SK-N-DZ (cell line): Measurements from ENCODE around the gene NUTF2.
"Not testable (repeated sequence)": the region's sequence is repeated elsewhere in the genome, so short reads cannot be mapped to it uniquely, and the experiment has no call there.

Experiments
- DNase-seq: peaks from one replicate; pipeline ENCODE4 v3.0.0-alpha.2; 2015; ENCODE audit warnings: low spot score

NUTF2 gene

GRCh38 chr16:67862623-67863583 is 16.2 kb downstream of the NUTF2 start:
- no peak for DNase-seq

GRCh38 chr16:67864044-67864443 is 17.3 kb downstream of the NUTF2 start:
- not testable (repeated sequence) for DNase-seq

- DNase-seq: no peak
These were observed 17.9 kb downstream of the NUTF2 start for GRCh38 chr16:67864594-67864993.

- no peak for DNase-seq
These were observed 18.6 kb downstream of the NUTF2 start for GRCh38 chr16:67865318-67865717.

GRCh38 chr16:67868290-67868689 is 21.6 kb downstream of the NUTF2 start:
- DNase-seq: no peak

- no peak for DNase-seq
These were observed 22.9 kb downstream of the NUTF2 start for GRCh38 chr16:67869653-67870052.

- no peak for DNase-seq
These were observed 24.5 kb downstream of the NUTF2 start for GRCh38 chr16:67871256-67871655.

GRCh38 chr16:67872131-67872630 is 25.4 kb downstream of the NUTF2 start:
- no peak for DNase-seq

- peak; percentile 76 for DNase-seq
These were observed 26.1 kb downstream of the NUTF2 start, which contains the start of gene EDC4 for GRCh38 chr16:67872631-67873434. EDC4 (plus strand) TSS chr16:67873052; CDS start chr16:67873262, 210 bp downstream.

- no peak for DNase-seq
These were observed 27.0 kb downstream of the NUTF2 start for GRCh38 chr16:67873435-67874370.

GRCh38 chr16:67874372-67874771 is 27.6 kb downstream of the NUTF2 start:
- DNase-seq: no peak

GRCh38 chr16:67877064-67877463 is 30.3 kb downstream of the NUTF2 start:
- DNase-seq: no peak

GRCh38 chr16:67878232-67878631 is 31.5 kb downstream of the NUTF2 start:
- no peak for DNase-seq

- DNase-seq: no peak
These were observed 32.1 kb downstream of the NUTF2 start for GRCh38 chr16:67878846-67879245.

- DNase-seq: no peak
These were observed 32.7 kb downstream of the NUTF2 start for GRCh38 chr16:67879462-67879861.

GRCh38 chr16:67879936-67880335 is 33.2 kb downstream of the NUTF2 start:
- no peak for DNase-seq

- DNase-seq: no peak
These were observed 33.9 kb downstream of the NUTF2 start for GRCh38 chr16:67880584-67880983.

- no peak for DNase-seq
These were observed 35.0 kb downstream of the NUTF2 start for GRCh38 chr16:67881621-67882161.

GRCh38 chr16:67882374-67883145 is 35.8 kb downstream of the NUTF2 start:
- no peak for DNase-seq
